Activated CD4-positive, alpha-beta T cell treated with anti-CD3 and anti-CD28 coated beads, Interleukin-2, amount 10 ng/mL, durations not matched to agents 7 days and 5 days (primary cell): Measurements from ENCODE around the gene ENPP1. TPM values are rescaled to one million over a fixed set of nuclear protein-coding genes. Genes with fewer than 3 reads are reported as not detected.

Experiments used
- CTCF ChIA-PET: fragments of 350-600 bp; sonication (Branson Sonifier 250); formaldehyde crosslinking; loops from one replicate; lab custom pipeline; 2021; ENCODE audit warnings: antibody characterized with exemption; lab: Charles Lee
- POLR2A ChIA-PET: fragments of 350-600 bp; sonication (Branson Sonifier 250); formaldehyde crosslinking; loops from one replicate; lab custom pipeline; 2021; ENCODE audit warnings: antibody characterized with exemption; lab: Charles Lee
- DNase-seq: peaks from one replicate; pipeline ENCODE4 v3.0.0-alpha.2; 2020
- H3K27ac Mint-ChIP-seq: one replicate; pipeline ENCODE4 v1.8.0; 2021; ENCODE audit warnings: mild to moderate bottlenecking, moderate library complexity, mixed read lengths
- H3K27me3 Mint-ChIP-seq: one replicate; pipeline ENCODE4 v1.8.0; 2021; ENCODE audit warnings: mixed read lengths
- H3K36me3 Mint-ChIP-seq: one replicate; pipeline ENCODE4 v1.8.0; 2021; ENCODE audit warnings: low read depth, mixed read lengths
- H3K4me1 Mint-ChIP-seq: one replicate; pipeline ENCODE4 v1.8.0; 2021; ENCODE audit warnings: mixed read lengths
- H3K4me3 Mint-ChIP-seq: one replicate; pipeline ENCODE4 v1.8.0; 2021; ENCODE audit warnings: mild to moderate bottlenecking, moderate library complexity, mixed read lengths
- H3K9me3 Mint-ChIP-seq: one replicate; pipeline ENCODE4 v1.8.0; 2021; ENCODE audit warnings: mixed read lengths
- microRNA-seq: library from miRNA; unstranded; fragments of <30 nt; microRNA quantifications from one replicate; pipeline ENCODE4 v1.2.0, GENCODE V29; 2021; ENCODE audit warnings: borderline microRNAs expressed, borderline replicate concordance
- total RNA-seq, 2 experiments: library from RNA; stranded (reverse); gene quantifications; one replicate each; pipeline ENCODE4 v1.2.3, GENCODE V29; 2021

Gene ENPP1
- total RNA-seq, 2 experiments from 2014 or later: 0.10 to 0.12 TPM

DNA sequence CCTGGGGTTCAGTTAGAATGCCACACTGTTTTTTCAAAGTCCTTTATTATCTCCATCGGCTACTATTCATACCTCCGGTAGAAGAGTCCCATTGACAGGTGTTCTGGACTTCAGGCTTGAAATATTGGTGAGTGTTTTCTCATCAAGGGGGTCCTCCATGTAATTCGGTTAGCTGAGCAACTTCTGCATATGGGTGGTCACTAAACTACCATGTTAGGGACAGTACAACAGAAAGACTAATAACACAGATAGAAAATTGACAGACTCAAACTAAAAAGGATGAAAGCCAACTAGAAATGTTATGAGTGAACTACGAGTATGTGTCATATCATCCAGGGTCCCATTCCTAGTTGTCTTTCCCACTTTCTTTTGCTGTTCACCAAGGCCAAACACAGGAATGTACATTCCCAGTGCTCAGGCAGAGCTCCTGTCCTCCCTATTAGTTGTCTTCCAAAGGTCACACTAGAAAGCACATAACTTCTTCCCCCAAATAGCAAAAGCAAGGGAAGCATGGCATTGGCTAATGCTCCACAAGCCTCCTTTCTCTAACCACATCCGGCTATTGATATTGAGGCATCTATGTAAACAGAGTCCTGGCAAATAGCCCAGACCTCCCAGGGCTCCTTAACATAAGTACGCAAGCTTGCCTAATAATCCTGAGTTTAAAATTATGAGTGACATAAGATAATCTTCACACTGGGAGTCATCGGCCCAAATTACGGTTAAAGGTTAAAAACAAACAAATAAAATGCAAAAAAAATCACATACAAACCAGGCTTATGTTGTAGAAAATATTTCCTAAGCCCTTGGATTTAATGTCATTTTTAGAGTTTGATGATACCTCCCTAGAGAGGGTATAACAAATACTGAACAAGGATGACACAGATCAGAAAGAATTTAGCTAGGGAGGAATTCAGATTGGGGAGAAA, 130.1 kb downstream of the ENPP1 start:
- Mint-ChIP-seq H3K27ac (no peak overlapping the region), H3K27me3 (peaks cover 13% of the 10 kb centered on the region), H3K9me3 (no peaks in the 10 kb centered on the region), H3K4me1 (no peaks in the 10 kb centered on the region), H3K36me3 (no peaks in the 10 kb centered on the region), H3K4me3 (no peak overlapping the region)
- ChIA-PET POLR2A (no interaction called here), CTCF (no interaction called here)
- DNase-seq: no peak

Small RNA genes within 50 kb of the gene (microRNA-seq; reads per million reads assigned to microRNA genes)
- not detected for gene MIR548H5

Other genes starting within 250 kb of the ENPP1 start
- gene ARG1, start 234.8 kb upstream of the ENPP1 start, total RNA-seq: not detected
- 10 to 100 TPM; 33.4 to 34.3 TPM for gene MED23, start 179.8 kb upstream of the ENPP1 start, total RNA-seq
- under 1 TPM; 0.19 to 0.35 TPM for gene ENPP3, start 170.7 kb upstream of the ENPP1 start, total RNA-seq
- gene OR2A4, start 106.6 kb upstream of the ENPP1 start, total RNA-seq: not detected
- gene CTAGE9, start 97.0 kb upstream of the ENPP1 start, total RNA-seq: not detected
- gene CCN2, start 143.4 kb downstream of the ENPP1 start, total RNA-seq: not detected